BE2C (cell line): Measurements from ENCODE around the gene DISP2.

ENCODE experiments used
- DNase-seq: peaks from one replicate; pipeline ENCODE4 v3.0.0-alpha.2; 2020
- H3K27me3 ChIP-seq: fragments of 250-450 bp; sonication (Bioruptor Pico); 2 replicates; pipeline ENCODE4 v1.5.1; 2020; ENCODE audit warnings: mild to moderate bottlenecking
- H3K36me3 ChIP-seq: fragments of 250-450 bp; sonication (Bioruptor Pico); 2 replicates; pipeline ENCODE4 v1.5.1; 2020; ENCODE audit warnings: mild to moderate bottlenecking
- H3K4me1 ChIP-seq: fragments of 250-450 bp; sonication (Bioruptor Pico); 2 replicates; pipeline ENCODE4 v1.5.1; 2020
- H3K4me3 ChIP-seq: 2 replicates; pipeline ENCODE4 v1.5.1; 2011; ENCODE audit warnings: low read depth, low read length
- H3K9me3 ChIP-seq: fragments of 250-450 bp; sonication (Bioruptor Pico); 2 replicates; pipeline ENCODE4 v1.5.1; 2020
- TF ChIP-seq, protein P1 (sequence below): IDR thresholded peaks from 2 replicates; pipeline ENCODE4 v1.5.1; 2012; ENCODE audit warnings: mild to moderate bottlenecking, low read depth, low read length

Gene DISP2

DNA sequence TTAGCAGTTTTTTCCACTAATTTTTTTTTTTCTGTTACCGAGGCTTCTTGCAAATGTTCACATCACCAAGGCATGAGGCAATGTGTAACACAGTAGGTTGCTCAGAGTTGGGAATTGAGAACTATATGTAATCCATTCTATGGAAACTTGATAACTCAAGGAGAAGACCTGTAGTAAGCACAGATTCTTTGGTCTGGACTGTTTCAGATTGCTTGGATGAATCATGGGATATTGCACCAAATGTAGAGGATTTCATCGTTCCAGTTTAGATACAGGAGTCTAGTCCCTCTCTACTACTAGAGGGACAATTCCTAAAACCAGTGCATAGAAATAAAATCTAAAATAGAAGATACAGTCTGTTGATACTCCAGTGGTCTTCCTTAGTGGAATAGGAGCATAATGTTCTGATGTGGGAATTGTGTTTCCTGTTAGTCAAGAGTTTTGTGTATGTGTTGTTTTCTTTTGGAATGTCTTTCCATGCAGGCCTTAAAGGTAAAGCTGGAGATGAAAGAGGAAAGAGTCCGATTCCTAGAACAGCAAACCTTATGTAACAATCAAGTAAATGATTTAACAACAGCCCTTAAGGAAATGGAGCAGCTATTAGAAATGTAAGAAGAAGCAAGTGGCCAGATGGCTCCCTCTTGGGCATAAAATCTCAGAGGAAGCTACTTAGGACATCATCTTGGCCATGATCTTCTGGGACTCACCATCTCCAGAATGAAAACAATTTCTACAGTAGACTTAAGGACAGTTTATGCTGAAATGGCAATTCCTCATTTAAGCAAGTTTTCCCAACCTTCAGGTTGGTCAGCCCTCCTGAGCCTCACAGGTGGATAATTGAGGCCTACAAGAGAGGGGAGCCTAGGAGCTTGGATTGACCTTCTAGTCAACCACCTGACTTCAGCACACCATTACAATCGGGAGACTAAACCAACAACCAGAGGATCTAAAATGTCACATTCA is 35.2 kb downstream of the DISP2 start:
- TF ChIP-seq, protein P1, sequence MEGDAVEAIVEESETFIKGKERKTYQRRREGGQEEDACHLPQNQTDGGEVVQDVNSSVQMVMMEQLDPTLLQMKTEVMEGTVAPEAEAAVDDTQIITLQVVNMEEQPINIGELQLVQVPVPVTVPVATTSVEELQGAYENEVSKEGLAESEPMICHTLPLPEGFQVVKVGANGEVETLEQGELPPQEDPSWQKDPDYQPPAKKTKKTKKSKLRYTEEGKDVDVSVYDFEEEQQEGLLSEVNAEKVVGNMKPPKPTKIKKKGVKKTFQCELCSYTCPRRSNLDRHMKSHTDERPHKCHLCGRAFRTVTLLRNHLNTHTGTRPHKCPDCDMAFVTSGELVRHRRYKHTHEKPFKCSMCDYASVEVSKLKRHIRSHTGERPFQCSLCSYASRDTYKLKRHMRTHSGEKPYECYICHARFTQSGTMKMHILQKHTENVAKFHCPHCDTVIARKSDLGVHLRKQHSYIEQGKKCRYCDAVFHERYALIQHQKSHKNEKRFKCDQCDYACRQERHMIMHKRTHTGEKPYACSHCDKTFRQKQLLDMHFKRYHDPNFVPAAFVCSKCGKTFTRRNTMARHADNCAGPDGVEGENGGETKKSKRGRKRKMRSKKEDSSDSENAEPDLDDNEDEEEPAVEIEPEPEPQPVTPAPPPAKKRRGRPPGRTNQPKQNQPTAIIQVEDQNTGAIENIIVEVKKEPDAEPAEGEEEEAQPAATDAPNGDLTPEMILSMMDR: no peak
- DNase-seq: no peak
- H3K36me3 ChIP-seq: peaks cover 62% of the 10 kb centered on the region
- H3K4me1 ChIP-seq: no peaks in the 10 kb centered on the region
- no peak overlapping the region for H3K4me3 ChIP-seq
- no peaks in the 10 kb centered on the region for H3K9me3 ChIP-seq
- H3K27me3 ChIP-seq: no peaks in the 10 kb centered on the region

DNA sequence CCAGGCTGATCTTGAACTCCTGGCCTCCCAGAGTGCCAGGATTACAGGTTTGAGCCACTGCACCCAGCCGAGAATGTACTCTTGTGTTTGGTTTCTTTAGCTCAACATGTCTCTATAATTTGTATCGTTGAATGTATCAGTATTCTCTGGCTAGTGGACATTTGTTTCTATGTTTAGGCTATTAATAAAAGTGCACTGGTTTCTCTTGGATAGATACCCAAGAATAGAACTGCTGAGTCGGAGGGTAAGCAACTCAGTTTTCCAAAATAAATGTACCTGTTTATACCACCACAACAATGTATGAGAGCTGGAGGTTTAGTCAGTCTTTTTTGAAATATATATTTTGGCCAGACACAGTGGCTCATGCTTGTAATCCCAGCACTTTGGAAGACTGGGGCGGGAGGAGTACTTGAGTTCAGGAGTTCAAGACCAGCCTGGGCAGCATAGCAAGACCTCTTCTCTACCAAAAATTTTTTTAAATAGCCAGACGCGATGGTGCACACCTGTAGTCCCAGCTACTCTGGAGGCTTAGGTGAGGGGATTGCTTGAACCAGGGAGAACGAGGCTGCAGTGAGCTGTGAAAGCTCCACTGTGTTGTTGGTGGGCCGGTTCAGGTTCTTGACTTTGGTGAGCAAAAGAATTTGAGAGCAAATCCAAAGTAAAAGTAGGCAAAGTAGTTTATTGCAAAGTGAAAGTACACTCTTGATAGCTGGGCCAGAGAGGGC is 39.8 kb downstream of the DISP2 start:
- TF ChIP-seq, protein P1: no peak
- no peak overlapping the region for H3K4me3 ChIP-seq
- no peaks in the 10 kb centered on the region for H3K27me3 ChIP-seq
- H3K4me1 ChIP-seq: no peaks in the 10 kb centered on the region
- no peaks in the 10 kb centered on the region for H3K9me3 ChIP-seq
- H3K36me3 ChIP-seq: peaks cover 18% of the 10 kb centered on the region
- DNase-seq: no peak

DNA sequence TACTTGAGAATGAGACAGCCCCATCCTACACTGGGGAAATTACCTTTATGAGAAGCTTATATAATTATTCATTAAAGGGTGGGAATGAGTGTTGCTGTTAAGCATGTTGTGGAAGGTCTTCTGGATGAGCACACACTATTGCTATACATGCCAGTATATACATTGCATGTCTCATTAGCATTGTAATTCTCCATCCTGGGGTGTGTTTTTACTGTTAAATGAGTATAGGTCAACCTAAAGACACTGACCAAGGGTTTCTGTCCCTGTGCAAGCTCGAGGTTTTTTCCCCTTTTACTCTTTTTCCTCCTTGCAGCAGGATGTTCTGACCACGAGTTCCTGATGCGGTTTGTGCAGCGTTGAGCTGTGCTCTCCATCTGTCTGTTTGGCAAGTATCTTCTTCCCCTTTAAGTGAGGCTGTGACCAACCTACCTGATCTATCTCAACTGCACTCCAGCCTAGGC is 40.4 kb downstream of the DISP2 start:
- Histone ChIP-seq H3K9me3 (no peaks in the 10 kb centered on the region), H3K27me3 (no peaks in the 10 kb centered on the region), H3K36me3 (peaks cover 12% of the 10 kb centered on the region), H3K4me1 (no peaks in the 10 kb centered on the region), H3K4me3 (no peak overlapping the region)
- DNase-seq: no peak
- TF ChIP-seq, protein P1: no peak

DNA sequence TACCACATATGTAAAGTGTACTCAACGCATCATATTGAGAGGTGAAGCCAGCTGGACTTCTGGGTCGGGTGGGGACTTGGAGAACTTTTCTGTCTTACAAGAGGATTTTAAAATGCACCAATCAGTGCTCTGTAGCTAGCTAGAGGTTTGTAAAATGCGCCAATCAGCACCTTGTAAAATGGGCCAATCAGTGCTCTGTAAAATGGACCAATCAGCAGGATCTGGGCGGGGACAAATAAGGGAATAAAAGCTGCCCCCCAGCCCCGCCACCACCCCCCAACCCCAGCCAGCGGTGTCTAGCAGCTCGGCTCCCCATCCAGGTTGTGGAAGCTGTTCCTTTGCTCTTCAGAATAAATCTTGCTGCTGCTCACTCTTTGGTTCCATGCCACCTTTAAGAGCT is 41.4 kb downstream of the DISP2 start:
- no peaks in the 10 kb centered on the region for H3K27me3 ChIP-seq
- no peak for DNase-seq
- H3K9me3 ChIP-seq: no peaks in the 10 kb centered on the region
- peaks cover 3% of the 10 kb centered on the region for H3K36me3 ChIP-seq
- no peaks in the 10 kb centered on the region for H3K4me1 ChIP-seq
- TF ChIP-seq, protein P1: no peak
- H3K4me3 ChIP-seq: no peak overlapping the region

DNA sequence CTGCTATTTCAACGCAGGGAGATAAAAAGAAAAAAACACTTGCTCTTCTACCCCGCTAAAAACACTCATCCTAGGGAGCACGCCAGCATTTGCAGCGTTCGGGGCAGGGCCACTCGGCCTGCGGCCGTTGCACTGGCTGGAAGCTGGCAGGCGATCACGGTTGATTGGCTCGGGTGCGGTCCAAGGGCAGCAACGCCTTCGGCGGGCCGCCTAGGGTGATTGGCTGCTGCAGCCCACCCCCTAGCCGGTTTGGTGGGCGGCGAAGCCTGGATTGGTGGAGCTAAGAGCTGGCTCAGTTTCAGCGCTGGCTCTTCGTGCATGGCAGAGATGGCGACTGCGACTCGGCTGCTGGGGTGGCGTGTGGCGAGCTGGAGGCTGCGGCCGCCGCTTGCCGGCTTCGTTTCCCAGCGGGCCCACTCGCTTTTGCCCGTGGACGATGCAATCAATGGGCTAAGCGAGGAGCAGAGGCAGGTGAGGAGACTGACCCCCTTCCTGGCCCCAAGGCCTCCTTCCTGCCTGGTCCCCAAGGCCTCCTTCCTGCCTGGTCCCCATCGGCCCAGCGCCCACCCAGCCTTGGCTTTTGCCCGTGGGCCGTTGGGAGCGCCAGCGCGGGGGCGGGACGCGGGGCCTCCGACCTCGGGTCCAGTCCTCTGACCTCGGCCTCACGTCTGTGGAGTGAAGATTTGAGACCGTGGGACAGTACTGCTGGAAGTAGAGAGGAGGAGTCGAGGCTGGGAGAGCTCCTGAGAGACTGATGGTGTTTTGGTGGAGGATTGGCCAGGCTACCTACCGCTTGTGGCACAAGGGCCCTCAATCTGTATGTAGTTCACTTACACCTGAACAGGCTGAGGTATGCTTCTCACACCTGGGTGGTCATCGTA is 47.7 kb downstream of the DISP2 start, which contains the start of gene IVD:
Gene IVD (plus strand): TSS at position 295 of the 881 bp plus-strand sequence. CDS start 33 bp downstream, at position 328.
- Histone ChIP-seq H3K4me1 (no peaks in the 10 kb centered on the region), H3K4me3 (peak within 1 kb of the TSS; percentile 97), H3K27me3 (no peaks in the 10 kb centered on the region), H3K9me3 (no peaks in the 10 kb centered on the region), H3K36me3 (peaks cover 22% of the 10 kb centered on the region)
- TF ChIP-seq, protein P1: no peak
- peak; percentile 98 for DNase-seq
